Skeletal muscle satellite cell (primary cell): Measurements from ENCODE around the gene RAPGEF4.
A peak's percentile ranks its signal among the peaks of the same experiment; 100 is the strongest.
"Not testable (repeated sequence)": the region's sequence is repeated elsewhere in the genome, so short reads cannot be mapped to it uniquely, and the experiment has no call there.

Experiments used
- H3K27me3 ChIP-seq: 2 replicates; pipeline ENCODE4 v1.7.0; 2013; ENCODE audit warnings: low read length; ENCODE audit not compliant: control insufficient read depth, insufficient read depth
- H3K36me3 ChIP-seq: 2 replicates; pipeline ENCODE4 v1.7.0; 2013; ENCODE audit warnings: mild to moderate bottlenecking, control low read depth, low read length; ENCODE audit not compliant: insufficient read depth
- H3K4me1 ChIP-seq: 2 replicates; pipeline ENCODE4 v1.7.0; 2013; ENCODE audit warnings: low read length; ENCODE audit not compliant: control insufficient read depth, insufficient read depth
- H3K4me2 ChIP-seq: 2 replicates; pipeline ENCODE4 v1.7.0; 2013; ENCODE audit warnings: mild to moderate bottlenecking, low read length
- H3K4me3 ChIP-seq: 2 replicates; pipeline ENCODE4 v1.7.0; 2013; ENCODE audit warnings: low read length
- H3K9ac ChIP-seq: 2 replicates; pipeline ENCODE4 v1.7.0; 2013; ENCODE audit warnings: mild to moderate bottlenecking, low read depth, low read length, moderate library complexity
- H3K9me3 ChIP-seq: replicated peaks from 2 replicates; pipeline ENCODE4 v1.7.0; 2013; ENCODE audit warnings: mild to moderate bottlenecking, control low read depth, low read length

Gene RAPGEF4

GRCh38 chr2:173023718-173024117, 288.1 kb downstream of the RAPGEF4 start:
- H3K4me3 ChIP-seq = no peak overlapping the region
- H3K27me3 ChIP-seq = peaks cover 15% of the 10 kb centered on the region
- H3K9ac ChIP-seq = no peak overlapping the region
- H3K4me2 ChIP-seq = no peak overlapping the region
- peaks cover 4% of the 10 kb centered on the region for H3K4me1 ChIP-seq
- no peaks in the 10 kb centered on the region for H3K36me3 ChIP-seq
- H3K9me3 ChIP-seq = no peaks in the 10 kb centered on the region

- Histone ChIP-seq H3K36me3 (no peaks in the 10 kb centered on the region), H3K9ac (no peak overlapping the region), H3K4me3 (no peak overlapping the region), H3K27me3 (peaks cover 10% of the 10 kb centered on the region), H3K9me3 (no peaks in the 10 kb centered on the region), H3K4me1 (peaks cover 4% of the 10 kb centered on the region), H3K4me2 (no peak overlapping the region)
Measured at GRCh38 chr2:173026479-173026878, 290.8 kb downstream of the RAPGEF4 start.

- no peaks in the 10 kb centered on the region for H3K36me3 ChIP-seq
- H3K4me3 ChIP-seq = no peak overlapping the region
- no peak overlapping the region for H3K4me2 ChIP-seq
- H3K27me3 ChIP-seq = peaks cover 10% of the 10 kb centered on the region
- H3K9ac ChIP-seq = peak overlapping the region; percentile 25
- H3K9me3 ChIP-seq = no peaks in the 10 kb centered on the region
- peaks cover 4% of the 10 kb centered on the region for H3K4me1 ChIP-seq
Measured at GRCh38 chr2:173027181-173028128, 291.8 kb downstream of the RAPGEF4 start.

GRCh38 chr2:173028141-173028540, 292.5 kb downstream of the RAPGEF4 start:
- peaks cover 4% of the 10 kb centered on the region for H3K4me1 ChIP-seq
- H3K36me3 ChIP-seq = no peaks in the 10 kb centered on the region
- peaks cover 7% of the 10 kb centered on the region for H3K27me3 ChIP-seq
- no peak overlapping the region for H3K9ac ChIP-seq
- H3K4me3 ChIP-seq = no peak overlapping the region
- no peak overlapping the region for H3K4me2 ChIP-seq
- no peaks in the 10 kb centered on the region for H3K9me3 ChIP-seq

GRCh38 chr2:173028671-173029070, 293.0 kb downstream of the RAPGEF4 start:
- H3K4me1 ChIP-seq = peaks cover 4% of the 10 kb centered on the region
- H3K4me3 ChIP-seq = no peak overlapping the region
- no peaks in the 10 kb centered on the region for H3K36me3 ChIP-seq
- peaks cover 4% of the 10 kb centered on the region for H3K27me3 ChIP-seq
- no peak overlapping the region for H3K4me2 ChIP-seq
- no peaks in the 10 kb centered on the region for H3K9me3 ChIP-seq
- H3K9ac ChIP-seq = no peak overlapping the region

GRCh38 chr2:173030561-173031490, 295.2 kb downstream of the RAPGEF4 start:
- Histone ChIP-seq H3K4me2 (no peak overlapping the region), H3K4me3 (no peak overlapping the region), H3K4me1 (peaks cover 4% of the 10 kb centered on the region), H3K9me3 (no peaks in the 10 kb centered on the region), H3K36me3 (no peaks in the 10 kb centered on the region), H3K27me3 (no peaks in the 10 kb centered on the region), H3K9ac (no peak overlapping the region)

- Histone ChIP-seq H3K4me3 (no peak overlapping the region), H3K36me3 (no peaks in the 10 kb centered on the region), H3K9me3 (no peaks in the 10 kb centered on the region), H3K27me3 (no peaks in the 10 kb centered on the region), H3K9ac (no peak overlapping the region), H3K4me2 (no peak overlapping the region), H3K4me1 (peaks cover 4% of the 10 kb centered on the region)
Measured at GRCh38 chr2:173032032-173032431, 296.4 kb downstream of the RAPGEF4 start.

GRCh38 chr2:173033084-173033483, 297.4 kb downstream of the RAPGEF4 start:
- no peaks in the 10 kb centered on the region for H3K4me1 ChIP-seq
- H3K9me3 ChIP-seq = no peaks in the 10 kb centered on the region
- H3K4me2 ChIP-seq = no peak overlapping the region
- H3K4me3 ChIP-seq = no peak overlapping the region
- no peak overlapping the region for H3K9ac ChIP-seq
- H3K36me3 ChIP-seq = no peaks in the 10 kb centered on the region
- H3K27me3 ChIP-seq = no peaks in the 10 kb centered on the region

GRCh38 chr2:173034143-173034542, 298.5 kb downstream of the RAPGEF4 start:
- Histone ChIP-seq H3K4me3 (no peak overlapping the region), H3K4me1 (no peaks in the 10 kb centered on the region), H3K9me3 (no peaks in the 10 kb centered on the region), H3K36me3 (no peaks in the 10 kb centered on the region), H3K9ac (no peak overlapping the region), H3K4me2 (no peak overlapping the region), H3K27me3 (no peaks in the 10 kb centered on the region)

GRCh38 chr2:173037245-173038120, 301.8 kb downstream of the RAPGEF4 start:
- H3K9me3 ChIP-seq = no peaks in the 10 kb centered on the region
- no peaks in the 10 kb centered on the region for H3K4me1 ChIP-seq
- no peaks in the 10 kb centered on the region for H3K36me3 ChIP-seq

GRCh38 chr2:173038257-173038656, 302.6 kb downstream of the RAPGEF4 start:
- H3K9ac ChIP-seq, H3K36me3 ChIP-seq, H3K27me3 ChIP-seq, H3K4me2 ChIP-seq, H3K4me3 ChIP-seq, H3K4me1 ChIP-seq, H3K9me3 ChIP-seq: not testable (repeated sequence)

More at GRCh38 chr2:173037245-173038120, 301.8 kb downstream of the RAPGEF4 start:
- H3K27me3 ChIP-seq = no peaks in the 10 kb centered on the region
- no peak overlapping the region for H3K4me3 ChIP-seq
- H3K9ac ChIP-seq = no peak overlapping the region
- no peak overlapping the region for H3K4me2 ChIP-seq
